HG03457 (cell line): ENCODE measurements around the gene TRIM33.
"Not testable (repeated sequence)": the region's sequence is repeated elsewhere in the genome, so short reads cannot be mapped to it uniquely, and the experiment has no call there.

Experiments used
- ATAC-seq: cut with Tn5 transposase; IDR thresholded peaks from one replicate; pipeline ENCODE4 v1.9.1; 2021; ENCODE audit warnings: moderate number of reproducible peaks; ENCODE audit not compliant: unreplicated experiment

The TRIM33 gene

DNA sequence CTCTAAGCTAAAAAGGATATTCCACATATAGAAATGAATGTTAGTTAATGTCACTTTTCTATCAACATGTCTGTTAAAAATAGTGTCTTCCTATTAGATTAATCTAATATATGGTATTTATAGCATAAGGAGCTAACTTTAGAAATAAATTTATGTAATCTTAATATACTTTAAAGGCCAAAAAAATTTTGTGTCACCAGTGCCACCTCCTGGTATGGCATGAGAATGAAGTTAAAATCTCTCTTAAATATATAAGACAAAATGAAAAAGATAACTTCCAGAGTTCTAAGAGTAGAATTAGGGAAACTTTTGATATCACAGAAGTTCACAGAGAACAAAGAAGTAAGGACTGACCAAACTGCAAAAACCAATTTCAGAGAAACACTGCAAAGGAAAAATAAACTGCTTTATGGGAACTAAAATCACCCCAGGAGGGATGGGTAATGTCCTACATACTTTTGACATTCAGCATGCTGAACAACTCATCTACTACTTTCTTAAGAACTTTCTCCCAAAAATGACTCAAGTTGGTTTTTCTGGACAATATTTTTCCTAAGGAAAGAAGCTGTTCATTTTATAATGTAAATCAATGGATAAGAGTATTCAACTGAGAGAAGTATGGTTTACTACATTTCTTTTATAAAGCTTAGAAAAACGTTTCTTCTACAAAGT is 82.8 kb downstream of the TRIM33 start:
- no peak for ATAC-seq

DNA sequence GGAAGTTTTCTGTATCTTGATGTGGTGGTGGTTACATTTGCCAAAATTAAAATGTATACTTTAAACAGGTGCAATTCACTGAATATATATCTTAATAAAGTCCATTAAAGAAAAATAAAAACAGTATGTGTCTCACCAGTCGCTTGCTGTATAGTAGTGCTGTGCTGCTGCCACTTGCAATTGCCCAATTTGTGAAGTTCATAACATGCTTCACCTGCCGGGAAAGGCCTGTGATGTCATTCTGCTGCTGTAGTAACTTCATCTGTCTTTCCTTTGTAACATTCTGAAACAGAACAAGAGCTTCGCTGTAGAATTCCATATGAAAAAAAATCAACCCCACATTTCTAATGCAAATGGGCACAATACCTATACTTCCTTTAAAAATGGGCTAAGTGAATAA is 83.4 kb downstream of the TRIM33 start:
- no peak for ATAC-seq

DNA sequence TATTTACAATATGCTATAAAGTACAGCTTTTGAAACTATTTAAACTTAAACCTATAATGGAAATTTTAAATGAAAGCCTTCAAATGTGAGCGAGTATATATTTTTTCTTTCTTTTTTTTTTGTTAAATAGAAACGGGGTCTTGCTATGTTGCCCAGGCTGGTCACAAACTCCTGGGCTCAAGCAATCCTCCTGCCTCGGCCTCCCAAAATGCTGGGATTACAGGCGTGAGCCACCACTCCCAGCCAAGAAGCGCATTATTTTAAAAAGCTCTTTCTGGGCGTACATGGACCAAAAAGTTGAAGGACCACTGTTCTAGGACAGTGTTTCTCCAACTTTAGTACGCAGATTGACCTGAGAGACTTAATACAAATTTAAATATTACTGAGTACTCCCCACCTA is 87.5 kb downstream of the TRIM33 start:
- no peak for ATAC-seq

DNA sequence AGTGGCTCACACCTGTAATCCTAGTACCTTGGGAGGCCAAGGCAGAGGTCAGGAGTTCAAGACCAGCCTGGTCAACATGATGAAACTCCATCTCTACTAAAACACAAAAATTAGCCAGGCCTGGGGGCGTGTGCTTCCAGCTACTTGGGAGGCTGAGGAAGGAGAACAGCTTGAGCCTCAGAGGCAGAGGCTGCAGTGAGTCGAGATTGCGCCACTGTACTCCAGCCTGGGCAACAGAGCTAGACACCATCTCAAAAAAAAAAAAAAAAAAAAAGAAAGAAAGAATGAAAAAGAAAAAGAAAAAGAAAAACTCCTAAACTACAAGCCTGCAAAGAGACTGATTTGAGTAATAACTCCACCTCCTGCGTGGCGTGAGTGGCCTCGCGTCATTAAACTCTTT is 92.1 kb downstream of the TRIM33 start:
- not testable (repeated sequence) for ATAC-seq

DNA sequence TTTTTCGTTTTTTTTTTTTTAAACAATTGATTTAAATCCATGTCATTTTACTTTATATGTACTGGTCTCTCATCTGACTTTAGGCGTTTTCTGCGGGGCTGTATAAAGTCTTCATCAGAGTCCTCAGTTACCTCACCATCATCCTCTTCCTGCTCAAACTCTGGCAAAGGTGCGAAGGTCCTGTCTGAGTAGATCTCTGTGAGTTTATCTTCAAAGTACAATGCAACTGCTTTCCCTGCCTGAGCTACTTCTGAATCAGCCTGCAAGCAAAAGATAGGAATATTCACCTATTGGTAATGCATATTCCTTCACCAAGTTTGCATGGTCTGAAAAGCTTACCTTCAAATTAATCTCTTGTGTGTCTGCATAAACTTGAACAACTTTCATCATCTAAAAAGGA is 113.4 kb downstream of the TRIM33 start:
- ATAC-seq, result no peak

DNA sequence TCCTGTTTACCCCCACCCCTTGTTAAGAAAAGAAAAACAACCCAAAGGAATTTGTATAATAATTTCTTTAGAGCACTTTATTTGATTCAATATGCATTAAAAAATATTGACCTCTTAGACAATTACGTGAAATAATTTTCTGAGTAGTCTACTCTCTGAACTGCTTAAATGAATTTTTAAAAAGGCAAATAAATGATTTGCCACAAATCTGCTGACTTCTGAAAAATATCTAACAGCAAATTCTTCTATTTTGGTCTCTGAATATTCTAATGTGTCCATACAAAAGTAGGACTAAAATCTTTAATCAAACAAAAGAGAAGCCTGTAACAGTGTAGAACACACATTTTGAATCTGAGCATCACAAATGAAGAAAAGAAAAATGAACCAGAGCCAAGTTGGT is 115.1 kb downstream of the TRIM33 start:
- no peak for ATAC-seq

DNA sequence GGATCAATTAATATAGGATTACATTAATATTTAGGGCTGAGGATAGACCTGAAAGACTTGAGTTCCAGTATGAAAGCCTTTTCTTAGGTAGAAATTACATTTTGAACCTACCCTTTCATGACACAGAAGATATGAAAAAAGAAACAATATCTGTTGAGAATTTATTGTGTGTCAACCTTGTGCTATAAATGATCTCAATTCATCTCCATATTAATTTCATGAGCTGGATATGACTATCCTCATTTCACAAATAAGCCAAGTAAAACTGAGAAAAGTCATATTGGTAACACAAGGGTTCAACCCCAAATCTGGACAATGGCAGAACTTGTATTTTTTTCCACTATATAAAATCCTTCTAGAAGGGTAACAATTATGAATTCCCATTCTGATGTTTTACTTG is 120.0 kb downstream of the TRIM33 start:
- ATAC-seq, result no peak

DNA sequence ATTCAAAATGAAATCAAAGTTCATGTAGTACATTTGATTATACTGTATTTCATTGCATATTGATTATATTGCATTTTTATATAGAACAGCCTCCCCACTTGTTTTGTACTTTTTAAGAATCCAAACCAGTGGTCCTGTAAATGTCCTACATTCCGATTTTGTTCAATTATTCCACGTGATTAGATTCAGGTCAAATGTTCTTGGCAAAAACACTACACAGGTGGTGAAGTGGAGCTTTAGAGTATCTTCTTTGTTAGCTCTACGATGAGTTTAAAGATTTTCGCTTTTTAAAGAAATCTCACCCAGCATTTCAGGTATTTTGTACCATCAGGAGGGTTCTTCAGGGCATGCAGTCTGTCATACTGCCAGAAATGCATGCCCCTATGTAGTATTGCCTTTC is 120.6 kb downstream of the TRIM33 start:
- ATAC-seq, result no peak

DNA sequence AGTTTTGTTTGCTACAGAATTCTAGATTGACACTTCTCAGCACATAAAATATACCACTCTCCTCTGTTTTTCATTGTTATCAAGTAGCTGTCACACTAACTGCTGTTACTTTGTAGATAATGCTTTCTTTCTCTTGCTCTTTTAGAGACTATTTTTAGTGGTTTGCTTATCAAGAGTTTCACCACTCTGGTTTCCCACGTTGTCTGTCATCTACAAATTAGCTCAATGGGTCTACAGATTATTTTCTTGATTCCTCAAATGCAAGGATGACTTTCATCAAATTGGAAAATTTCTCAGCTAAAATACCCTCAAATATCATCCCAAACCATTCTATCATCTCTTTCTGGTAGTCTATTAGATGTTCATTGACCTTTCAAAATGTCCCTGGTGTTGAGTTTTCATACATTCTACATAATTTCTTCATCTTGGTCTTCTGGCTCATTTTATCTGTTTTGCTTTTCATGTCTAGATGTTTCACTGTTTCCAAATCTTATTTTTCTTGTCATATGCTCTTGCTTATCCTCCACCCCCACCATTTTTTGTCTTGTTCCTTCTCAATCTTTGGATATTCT is 122.5 kb downstream of the TRIM33 start:
- ATAC-seq, result no peak

DNA sequence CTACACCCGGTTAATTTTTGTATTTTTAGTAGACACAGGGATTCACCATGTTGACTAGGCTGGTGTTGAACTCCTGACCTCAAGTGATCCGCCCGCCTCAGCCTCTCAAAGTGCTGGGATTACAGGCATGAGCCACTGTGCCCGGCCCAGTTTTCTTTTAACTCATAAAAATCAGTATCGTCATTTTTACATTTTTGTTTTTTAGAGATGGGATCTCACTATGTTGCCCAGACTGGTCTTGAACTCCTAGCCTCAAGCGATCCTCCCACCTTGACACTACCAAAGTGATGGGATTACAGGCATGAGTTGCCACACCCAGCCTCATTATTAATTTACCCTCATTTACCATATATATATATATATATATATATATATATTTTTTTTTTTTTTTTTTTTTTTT is 123.4 kb downstream of the TRIM33 start:
- not testable (repeated sequence) for ATAC-seq

DNA sequence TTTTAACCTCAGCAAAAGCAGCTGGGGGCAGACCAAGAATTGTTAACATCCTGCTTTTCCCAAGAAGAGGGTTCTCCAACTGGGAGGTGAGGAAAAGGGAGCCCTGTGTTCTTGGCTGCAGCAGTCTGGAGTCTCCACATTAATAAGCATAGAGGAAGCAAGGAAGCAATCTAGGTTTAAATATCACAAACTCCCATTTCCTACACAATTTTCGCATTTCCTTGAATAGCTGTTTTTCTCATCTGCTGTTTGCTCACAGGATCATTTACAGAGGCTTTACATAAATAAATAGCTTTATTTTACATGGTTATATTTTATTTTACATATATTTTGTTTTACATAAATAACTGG is 124.0 kb downstream of the TRIM33 start:
- no peak for ATAC-seq

DNA sequence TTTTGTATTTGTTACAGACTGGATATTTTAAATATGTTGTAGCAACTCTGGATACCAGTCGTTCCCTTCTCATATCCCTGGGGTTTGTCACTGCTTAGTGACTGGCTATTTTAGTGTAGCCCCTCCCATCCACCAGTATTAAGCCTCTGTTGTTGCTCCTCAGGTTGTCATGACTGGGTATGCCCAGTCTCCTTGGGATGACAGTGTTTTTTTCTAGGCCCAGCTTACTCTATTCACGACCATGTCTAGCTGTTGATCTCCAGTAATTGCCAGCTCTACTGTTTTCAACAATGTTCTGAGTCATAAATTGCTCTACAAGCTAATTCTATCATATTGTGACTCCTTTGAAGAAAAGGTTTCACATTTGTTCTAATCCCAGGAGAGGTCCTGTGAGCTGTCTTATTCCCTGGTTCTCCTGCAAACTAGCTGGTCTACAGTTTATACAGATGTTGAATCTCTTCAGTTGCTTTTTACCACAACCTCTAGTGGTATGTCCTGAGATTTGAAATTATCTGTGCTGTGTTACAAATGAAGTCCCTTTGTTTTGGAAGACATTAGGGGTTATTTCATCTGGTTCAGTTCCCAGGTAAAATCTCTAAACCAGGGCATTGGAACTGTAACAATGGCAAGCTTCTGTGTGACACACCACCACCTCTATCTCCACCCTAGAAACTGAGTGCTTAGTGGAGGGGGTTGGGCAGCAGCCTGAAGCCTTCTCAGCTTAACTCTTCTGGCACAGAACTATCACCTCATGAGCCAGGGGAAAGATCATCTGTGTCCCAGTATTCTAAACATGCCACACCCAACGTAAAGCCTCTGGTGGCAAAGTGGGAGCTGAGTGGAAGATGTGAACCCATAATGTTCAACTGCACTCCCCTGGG is 124.6 kb downstream of the TRIM33 start:
- no peak for ATAC-seq

DNA sequence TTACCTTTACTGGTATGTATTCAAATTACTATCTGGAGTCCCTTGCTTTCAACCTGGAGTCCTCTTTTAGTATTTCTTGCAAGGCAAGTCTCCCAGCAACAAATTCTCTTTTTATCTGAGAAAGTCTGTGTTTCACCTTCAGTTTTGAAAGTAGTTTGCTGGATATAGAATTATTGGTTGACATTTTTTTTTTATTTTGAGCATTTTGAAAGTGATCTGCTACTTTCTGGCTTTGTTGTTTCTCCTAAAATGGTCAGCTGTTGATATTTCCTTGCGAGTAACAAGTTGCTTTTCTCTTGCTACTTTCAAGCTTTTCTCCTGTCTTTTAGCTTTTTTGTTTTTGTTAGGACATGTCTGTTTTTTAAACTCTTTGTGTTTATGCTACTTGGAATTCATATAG is 126.1 kb downstream of the TRIM33 start:
- no peak for ATAC-seq

DNA sequence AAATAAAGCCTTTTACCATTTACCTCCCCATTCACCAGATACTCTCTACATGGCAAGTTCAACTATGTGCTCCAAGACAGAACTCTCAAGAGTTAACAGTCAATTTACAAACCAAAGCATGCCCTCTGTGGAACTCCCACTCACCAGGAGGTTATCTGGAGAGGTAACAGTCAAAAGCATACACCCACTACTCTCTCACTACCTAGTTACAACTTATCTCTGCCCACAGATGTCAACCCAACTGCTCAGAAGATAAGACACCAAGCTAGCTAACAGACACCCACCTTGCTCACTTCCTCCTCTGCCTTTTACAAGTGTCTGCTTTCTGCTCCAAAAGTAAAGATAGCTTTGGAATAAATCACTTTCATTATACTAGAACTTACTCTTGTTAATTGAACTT is 131.0 kb downstream of the TRIM33 start:
- no peak for ATAC-seq

DNA sequence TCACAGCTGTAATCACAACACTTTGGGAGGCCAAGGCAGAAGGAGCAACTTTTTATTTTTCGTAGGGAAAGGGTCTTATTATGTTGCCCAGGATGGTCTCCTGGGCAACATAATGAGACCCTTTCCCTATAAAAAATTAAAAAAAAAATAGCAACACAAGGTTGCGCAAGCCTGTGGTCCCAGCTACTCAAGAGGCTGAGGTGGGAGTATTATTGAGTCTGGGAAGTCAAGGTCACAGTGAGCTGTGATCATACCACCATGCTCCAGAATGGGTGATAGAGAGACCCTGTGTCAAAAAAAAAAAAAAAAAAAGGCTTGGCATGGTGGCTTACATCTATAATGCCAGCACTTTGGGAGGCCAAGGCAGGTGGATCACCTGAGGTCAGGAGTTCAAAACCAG is 131.6 kb downstream of the TRIM33 start:
- ATAC-seq, result no peak

DNA sequence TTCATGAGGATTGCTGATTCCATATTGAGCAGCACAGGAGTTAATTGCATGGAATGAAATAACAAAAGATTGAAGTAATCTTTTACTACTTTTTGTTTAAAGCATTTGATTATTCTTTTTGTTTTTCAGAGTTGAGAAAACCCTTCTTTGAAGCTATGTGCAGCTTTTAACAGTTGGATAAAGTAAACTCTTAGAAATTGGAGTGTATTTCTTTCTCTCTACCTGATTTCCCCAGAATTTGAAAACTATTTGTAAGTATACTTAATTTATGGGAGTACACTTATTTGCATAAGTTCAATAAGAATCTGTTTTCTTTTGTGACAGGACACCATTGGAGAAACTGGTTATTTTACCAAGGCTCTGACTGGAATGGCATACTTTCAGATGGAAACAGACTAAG is 133.6 kb downstream of the TRIM33 start:
- no peak for ATAC-seq

DNA sequence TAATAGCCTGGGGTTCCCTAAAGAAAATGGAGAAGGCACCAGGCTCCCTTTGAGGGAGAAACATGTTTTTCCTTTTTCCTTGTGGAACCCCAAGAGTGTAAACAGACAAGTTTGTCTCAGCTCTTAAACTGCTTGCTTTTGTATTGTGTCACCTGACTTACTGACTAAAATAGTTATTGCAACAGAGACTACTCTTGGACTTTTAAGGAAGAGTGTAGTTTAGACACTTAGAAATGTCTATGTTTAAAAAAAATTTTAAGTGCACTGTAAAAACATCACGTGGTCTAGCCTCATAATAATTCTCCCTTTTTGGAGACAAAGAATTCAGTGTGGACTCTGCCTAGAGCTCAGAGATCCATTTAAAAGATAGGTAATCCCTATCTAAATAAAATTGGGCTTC is 141.1 kb downstream of the TRIM33 start:
- no peak for ATAC-seq

DNA sequence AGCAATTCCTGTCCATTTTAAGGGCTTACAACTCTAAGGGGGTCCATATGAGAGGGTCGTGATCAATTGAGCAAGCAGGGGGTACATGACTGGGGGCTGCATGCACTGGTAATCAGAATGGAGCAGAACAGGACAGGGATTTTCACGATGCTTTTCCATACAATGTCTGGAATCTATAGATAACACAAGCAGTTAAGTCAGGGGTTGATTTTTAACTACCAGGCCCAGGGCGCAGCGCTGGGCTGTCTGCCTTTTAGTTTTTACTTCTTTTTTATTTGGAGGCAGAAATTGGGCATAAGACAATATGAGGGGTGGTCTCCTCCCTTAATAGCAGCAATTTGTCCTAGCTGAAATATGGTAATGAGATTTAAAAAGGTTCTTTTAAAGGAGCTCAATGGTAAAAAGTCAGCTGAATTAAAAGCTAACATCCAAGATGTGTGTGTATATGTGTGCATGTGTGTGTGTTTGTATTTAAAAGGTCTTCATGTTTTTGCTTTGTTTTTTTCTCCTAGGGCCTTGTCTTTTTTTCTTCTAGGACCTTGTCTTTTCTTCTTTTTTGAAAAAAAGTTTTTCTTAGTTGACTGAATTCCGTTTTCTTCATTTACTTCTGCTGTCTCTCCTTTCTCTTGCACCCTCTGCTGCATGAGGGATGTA is 141.6 kb downstream of the TRIM33 start:
- not testable (repeated sequence) for ATAC-seq

DNA sequence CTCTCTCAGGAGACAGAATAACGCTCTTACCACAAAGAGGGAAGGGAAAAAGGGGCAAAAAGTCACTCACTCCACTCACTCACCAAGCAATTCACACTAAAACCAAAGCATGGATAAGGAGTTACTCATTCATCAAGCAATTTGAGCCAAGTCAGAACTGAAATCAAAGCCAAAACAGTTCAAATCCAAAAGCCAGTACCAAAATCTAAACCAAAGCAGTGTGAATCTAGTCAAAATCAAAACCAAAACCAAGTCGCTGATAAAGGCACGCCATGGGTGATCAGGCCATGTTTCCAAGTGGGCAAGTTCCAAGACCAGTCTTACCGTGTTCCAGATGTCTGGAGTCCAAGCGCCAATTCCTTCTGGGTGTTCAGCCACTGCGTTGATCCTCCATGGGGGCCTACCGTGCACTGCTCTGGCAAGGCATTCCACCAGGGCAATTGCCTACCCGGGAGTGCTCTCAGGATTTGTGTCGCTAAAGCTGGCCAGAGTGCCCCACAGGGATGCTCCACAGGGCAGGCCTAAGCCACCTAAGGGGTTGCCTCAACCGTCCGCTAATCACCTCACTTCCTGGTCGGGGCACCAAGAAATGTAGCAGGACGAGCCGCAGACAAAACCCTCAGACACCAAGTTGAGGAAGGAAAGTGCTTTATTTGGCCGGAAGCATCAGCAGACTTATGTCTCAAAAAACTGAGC is 142.3 kb downstream of the TRIM33 start:
- ATAC-seq, result no peak

DNA sequence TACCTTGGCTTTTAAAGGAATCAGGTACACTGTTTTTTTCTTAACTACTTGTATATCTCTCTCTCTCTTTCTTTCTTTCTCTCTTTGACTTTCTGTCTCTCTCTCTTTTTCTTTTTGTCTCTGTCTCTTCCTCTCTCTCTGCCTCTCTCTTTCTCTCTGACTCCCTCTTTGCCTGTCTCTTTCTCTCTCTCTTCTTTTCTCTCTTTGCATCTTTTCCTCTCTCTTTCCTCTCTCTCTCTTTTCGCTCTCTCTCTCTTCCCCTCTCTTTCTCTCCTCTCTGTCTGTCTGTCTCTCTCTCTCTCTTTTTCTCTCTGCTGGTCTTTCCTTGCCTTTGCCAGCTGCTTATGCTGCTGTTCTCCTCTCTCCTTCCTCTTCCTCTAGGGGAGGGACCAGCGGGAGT is 143.2 kb downstream of the TRIM33 start:
- no peak for ATAC-seq

DNA sequence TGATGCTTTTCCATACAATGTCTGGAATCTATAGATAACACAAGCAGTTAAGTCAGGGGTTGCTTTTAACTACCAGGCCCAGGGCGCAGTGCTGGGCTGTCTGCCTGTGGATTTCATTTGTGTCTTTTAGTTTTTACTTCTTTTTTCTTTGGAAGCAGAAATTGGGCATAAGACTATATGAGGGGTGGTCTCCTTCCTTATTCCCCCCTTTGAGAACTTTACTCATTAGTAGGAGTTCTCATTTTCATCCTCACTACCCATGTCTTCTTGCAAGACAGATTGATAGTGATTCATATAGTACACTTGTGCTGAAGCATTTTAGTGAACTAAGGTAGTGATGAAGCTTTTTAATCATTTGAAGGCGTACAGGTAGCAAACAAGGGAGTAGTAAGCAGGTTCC is 147.8 kb downstream of the TRIM33 start:
- ATAC-seq, result not testable (repeated sequence)
